NK-92 (cell line): Measurements from ENCODE around the gene CEP112.

Source experiments
- DNase-seq: peaks from one replicate; lab custom pipeline; 2025; ENCODE audit not compliant: unreplicated experiment; lab: John Stamatoyannopoulos, UW

Gene CEP112

GRCh38 chr17:65941356-65941899 is 250.5 kb downstream of the CEP112 start:
- no peak for DNase-seq

GRCh38 chr17:65936013-65936412 is 255.9 kb downstream of the CEP112 start:
- no peak for DNase-seq

- DNase-seq, result no peak
These were observed 258.6 kb downstream of the CEP112 start for GRCh38 chr17:65933290-65933689.

- DNase-seq, result no peak
These were observed 260.4 kb downstream of the CEP112 start for GRCh38 chr17:65931246-65932149.

- DNase-seq, result no peak
These were observed 261.7 kb downstream of the CEP112 start for GRCh38 chr17:65930140-65930730.

GRCh38 chr17:65926599-65926998 is 265.3 kb downstream of the CEP112 start:
- no peak for DNase-seq

- no peak for DNase-seq
These were observed 266.2 kb downstream of the CEP112 start for GRCh38 chr17:65925606-65926307.

GRCh38 chr17:65920996-65921395 is 270.9 kb downstream of the CEP112 start:
- no peak for DNase-seq

GRCh38 chr17:65918916-65919315 is 273.0 kb downstream of the CEP112 start:
- DNase-seq, result no peak

- no peak for DNase-seq
These were observed 273.4 kb downstream of the CEP112 start for GRCh38 chr17:65918500-65918899.

GRCh38 chr17:65917560-65917959 is 274.4 kb downstream of the CEP112 start:
- DNase-seq, result no peak

GRCh38 chr17:65916425-65916824 is 275.5 kb downstream of the CEP112 start:
- DNase-seq, result no peak

GRCh38 chr17:65914784-65915342 is 277.1 kb downstream of the CEP112 start:
- DNase-seq, result no peak

- DNase-seq, result no peak
These were observed 278.5 kb downstream of the CEP112 start for GRCh38 chr17:65913326-65913850.

- no peak for DNase-seq
These were observed 281.1 kb downstream of the CEP112 start for GRCh38 chr17:65910836-65911235.

- no peak for DNase-seq
These were observed 289.0 kb downstream of the CEP112 start for GRCh38 chr17:65902831-65903522.

GRCh38 chr17:65902155-65902554 is 289.8 kb downstream of the CEP112 start:
- DNase-seq, result no peak

- no peak for DNase-seq
These were observed 290.5 kb downstream of the CEP112 start for GRCh38 chr17:65901394-65901793.

- no peak for DNase-seq
These were observed 291.7 kb downstream of the CEP112 start for GRCh38 chr17:65900216-65900615.

- DNase-seq, result no peak
These were observed 293.3 kb downstream of the CEP112 start for GRCh38 chr17:65898651-65899050.
